SK-N-SH (cell line): ENCODE results near the gene UNC119. TPM values are rescaled to one million over a fixed set of nuclear protein-coding genes. Genes with fewer than 3 reads are reported as not detected.

Source experiments
- CTCF ChIA-PET: fragments of 300-600, 350-600 bp; formaldehyde crosslinking; extraction: SDS; loops from one replicate; lab custom pipeline; 2021; lab: Yijun Ruan, JAX
- POLR2A ChIA-PET: fragments of 350-600 bp; sonication (Branson Sonifier 250); formaldehyde crosslinking; extraction: SDS; loops from one replicate; lab custom pipeline; 2020; ENCODE audit warnings: antibody characterized with exemption, inconsistent platforms; lab: Yijun Ruan, JAX
- DNase-seq: peaks from one replicate; pipeline ENCODE4 v3.0.0; 2012
- H2AFZ ChIP-seq: fragments of 200-600 bp; sonication (generic); 2 replicates; pipeline ENCODE4 v1.8.1; 2016; ENCODE audit warnings: antibody characterized with exemption, mild to moderate bottlenecking, low read depth
- H3F3A ChIP-seq: fragments of 200-600 bp; sonication (generic); replicated peaks from 2 replicates; pipeline ENCODE3; 2016; ENCODE audit warnings: antibody characterized with exemption, mild to moderate bottlenecking; ENCODE audit not compliant: insufficient read depth
- H3K27ac ChIP-seq, 2 experiments: fragments of 200-500 bp in 1 of 2; fragments of 200-600 bp in 1 of 2; sonication (Bioruptor generic) in 1 of 2; sonication (generic), shearing (Covaris generic) in 1 of 2; 2 replicates each; pipeline versions ENCODE4 v1.5.1 to v1.6.1; 2014 to 2016; ENCODE audit warnings: low read depth in 2 of 2, inconsistent platforms in 1 of 2, low read length in 1 of 2, mild to moderate bottlenecking in 1 of 2, mixed read lengths in 1 of 2
- H3K27me3 ChIP-seq: fragments of 200-600 bp; sonication (generic), shearing (Covaris generic); 2 replicates; pipeline ENCODE4 v1.6.1; 2016; ENCODE audit warnings: mixed run types; ENCODE audit not compliant: insufficient read depth
- H3K36me3 ChIP-seq, 2 experiments: fragments of 200-500 bp in 1 of 2; fragments of 200-600 bp in 1 of 2; sonication (Bioruptor generic) in 1 of 2; sonication (generic) in 1 of 2; replicated peaks in 1 of 2; 2 replicates each; pipeline versions ENCODE3 to v1.5.1; 2014 to 2016; ENCODE audit warnings: low read length in 1 of 2, mild to moderate bottlenecking in 1 of 2; ENCODE audit not compliant: insufficient read depth in 2 of 2, control insufficient read depth in 1 of 2
- H3K4me1 ChIP-seq, 2 experiments: fragments of 200-500 bp in 1 of 2; fragments of 200-600 bp in 1 of 2; sonication (Bioruptor generic) in 1 of 2; sonication (generic), shearing (Covaris generic) in 1 of 2; 2 replicates each; pipeline versions ENCODE4 v1.5.1 to v1.6.1; 2014 to 2016; ENCODE audit warnings: low read depth in 1 of 2, low read length in 1 of 2, mixed run types in 1 of 2; ENCODE audit not compliant: insufficient read depth in 2 of 2, control insufficient read depth in 1 of 2
- H3K4me2 ChIP-seq: fragments of 200-600 bp; sonication (generic), shearing (Covaris generic); 2 replicates; pipeline ENCODE4 v1.6.1; 2017; ENCODE audit warnings: mixed run types
- H3K4me3 ChIP-seq, 2 experiments: fragments of 200-500 bp in 1 of 2; fragments of 200-600 bp in 1 of 2; sonication (Bioruptor generic) in 1 of 2; sonication (generic), shearing (Covaris generic) in 1 of 2; 2 replicates each; pipeline versions ENCODE4 v1.5.1 to v1.8.1; 2014 to 2016; ENCODE audit warnings: low read depth in 2 of 2, inconsistent platforms in 1 of 2, low read length in 1 of 2, mild to moderate bottlenecking in 1 of 2, mixed read lengths in 1 of 2, moderate library complexity in 1 of 2
- H3K79me2 ChIP-seq: fragments of 200-600 bp; sonication (generic); 2 replicates; pipeline ENCODE4 v1.8.1; 2017; ENCODE audit warnings: mild to moderate bottlenecking; ENCODE audit not compliant: insufficient read depth
- H3K9ac ChIP-seq: fragments of 200-600 bp; sonication (generic); 2 replicates; pipeline ENCODE4 v1.6.1; 2017; ENCODE audit warnings: mixed run types
- H3K9me2 ChIP-seq: fragments of 200-600 bp; sonication (generic); 2 replicates; pipeline ENCODE4 v1.6.1; 2017; ENCODE audit warnings: mixed run types
- H3K9me3 ChIP-seq: fragments of 200-600 bp; sonication (generic); 2 replicates; pipeline ENCODE4 v1.6.1; 2017; ENCODE audit warnings: mixed run types, mild to moderate bottlenecking, moderate library complexity
- H4K20me1 ChIP-seq: fragments of 200-600 bp; sonication (generic); 2 replicates; pipeline ENCODE4 v1.6.1; 2017; ENCODE audit warnings: mild to moderate bottlenecking, mixed run types; ENCODE audit not compliant: insufficient read depth
- CHD2 ChIP-seq: fragments of 150-350 bp; IDR thresholded peaks from 2 replicates; pipeline ENCODE4 v1.6.1; 2018; ENCODE audit warnings: low read length; ENCODE audit not compliant: partially characterized antibody
- ELF1 ChIP-seq: IDR thresholded peaks from 2 replicates; pipeline ENCODE4 v1.4.0; 2012
- EZH2phosphoT487 ChIP-seq: fragments of 200-600 bp; sonication (generic); IDR thresholded peaks from 2 replicates; pipeline ENCODE4 v1.6.1; 2017; ENCODE audit warnings: low read depth, mixed run types, mild to moderate bottlenecking, antibody characterized with exemption, moderate library complexity, borderline replicate concordance
- FOSL2 ChIP-seq: IDR thresholded peaks from 2 replicates; pipeline ENCODE4 v1.4.0; 2012; ENCODE audit warnings: low read depth, mild to moderate bottlenecking, moderate library complexity, borderline replicate concordance
- GABPA ChIP-seq: IDR thresholded peaks from 2 replicates; pipeline ENCODE4 v1.4.0; 2012; ENCODE audit warnings: low read depth, mild to moderate bottlenecking
- JUND ChIP-seq: IDR thresholded peaks from 2 replicates; pipeline ENCODE4 v1.4.0; 2012
- MEF2A ChIP-seq: IDR thresholded peaks from 2 replicates; pipeline ENCODE4 v1.4.0; 2012; ENCODE audit warnings: low read depth, borderline replicate concordance
- NFIC ChIP-seq: IDR thresholded peaks from 2 replicates; pipeline ENCODE4 v1.4.0; 2012; ENCODE audit warnings: borderline replicate concordance
- RCOR1 ChIP-seq: fragments of 150-350 bp; IDR thresholded peaks from 2 replicates; pipeline ENCODE4 v1.6.1; 2017; ENCODE audit warnings: antibody characterized with exemption, low read length
- RXRA ChIP-seq: IDR thresholded peaks from 2 replicates; pipeline ENCODE4 v1.4.0; 2012; ENCODE audit warnings: low read depth, mild to moderate bottlenecking, borderline replicate concordance
- SMC3 ChIP-seq: IDR thresholded peaks from 2 replicates; pipeline ENCODE4 v1.6.1; 2012; ENCODE audit warnings: low read depth, low read length, improper control_type of control experiment
- TAF1 ChIP-seq: IDR thresholded peaks from 2 replicates; pipeline ENCODE4 v1.6.1; 2012; ENCODE audit warnings: low read depth, mild to moderate bottlenecking, low read length, moderate library complexity, borderline replicate concordance
- TCF12 ChIP-seq: IDR thresholded peaks from 2 replicates; pipeline ENCODE4 v1.4.0; 2012
- WGBS: methylation state at CpG from one replicate; pipeline ENCODE4 v1.1.6; 2017; ENCODE audit warnings: low lambda C conversion rate; 5-methylcytosine and 5-hydroxymethylcytosine counted together
- polyA plus RNA-seq, 3 experiments: library from polyadenylated mRNA; depleted of rRNA; stranded (reverse); fragments of >200 nt; gene quantifications; 2 replicates each; pipeline ENCODE4 v1.2.3, GENCODE V29; 2012
- TF ChIP-seq, protein P1 (sequence below): IDR thresholded peaks from 2 replicates; pipeline ENCODE4 v1.4.0; 2012; ENCODE audit warnings: low read depth
- TF ChIP-seq, protein P2 (sequence below): IDR thresholded peaks from 2 replicates; pipeline ENCODE4 v1.4.0; 2012; ENCODE audit warnings: low read depth, borderline replicate concordance
- TF ChIP-seq, protein P3 (sequence below): fragments of 150-350 bp; IDR thresholded peaks from 2 replicates; pipeline ENCODE4 v1.6.1; 2017; ENCODE audit warnings: antibody characterized with exemption, low read length, low read depth, borderline replicate concordance
- TF ChIP-seq, protein P4 (sequence below): IDR thresholded peaks from 2 replicates; pipeline ENCODE4 v1.6.1; 2012; ENCODE audit warnings: mild to moderate bottlenecking, low read depth, low read length, moderate library complexity
- TF ChIP-seq, protein P5 (sequence below): IDR thresholded peaks from 2 replicates; pipeline ENCODE4 v1.4.0; 2012; ENCODE audit warnings: low read depth, borderline replicate concordance

The UNC119 gene
- polyA plus RNA-seq, 1 of the 3 experiments (the other 2 are of a cell fraction): 89.9 TPM

DNA sequence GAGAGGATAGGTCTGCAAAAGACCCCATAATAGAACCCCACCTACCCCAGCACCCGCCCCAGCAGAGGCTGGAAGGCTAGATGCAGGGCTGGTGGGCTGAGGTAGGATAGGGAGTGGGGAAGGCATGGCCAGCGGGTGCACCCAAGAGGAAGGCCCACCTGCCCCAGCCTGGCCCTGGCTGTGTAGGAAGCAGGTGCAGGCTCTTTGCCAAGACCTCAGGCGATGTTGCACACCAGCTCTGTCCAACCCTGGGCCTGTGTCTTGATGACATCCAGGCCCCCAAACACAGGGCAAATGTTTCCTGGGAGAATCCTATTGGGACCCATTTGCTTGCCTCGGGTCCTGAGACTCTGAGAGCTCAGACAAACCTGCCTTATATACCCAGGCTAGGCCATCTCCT, 12.2 kb downstream of the UNC119 start:
- POLR2A ChIA-PET: no interaction called here
- no peaks in the 10 kb centered on the region for H4K20me1 ChIP-seq
- CTCF ChIA-PET: interaction anchor here (0.7 to 7.9 kb wide), 25 partner anchors 8 to 647 kb away, joined by 3 to 117 read pairs (median 5); partner anchors contain the start of genes FOXN1, LYRM9, PIGS and UNC119
- no peaks in the 10 kb centered on the region for H3K4me1 ChIP-seq
- 53% methylated on average over 4 of the region's 4 CpGs for WGBS
- H3K36me3 ChIP-seq: no peaks in the 10 kb centered on the region
- H2AFZ ChIP-seq: no peak overlapping the region
- no peaks in the 10 kb centered on the region for H3K79me2 ChIP-seq
- H3K27ac ChIP-seq: no peak overlapping the region
- H3K4me2 ChIP-seq: no peak overlapping the region
- H3K27me3 ChIP-seq: no peaks in the 10 kb centered on the region
- peak; percentile 21 for DNase-seq
- TF ChIP-seq TAF1 (no peak), SMC3 (no peak), EZH2phosphoT487 (no peak), NFIC (no peak), CHD2 (no peak), MEF2A (no peak)
- TF ChIP-seq, protein P1, sequence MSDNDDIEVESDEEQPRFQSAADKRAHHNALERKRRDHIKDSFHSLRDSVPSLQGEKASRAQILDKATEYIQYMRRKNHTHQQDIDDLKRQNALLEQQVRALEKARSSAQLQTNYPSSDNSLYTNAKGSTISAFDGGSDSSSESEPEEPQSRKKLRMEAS: no peak
- TF ChIP-seq, protein P2, sequence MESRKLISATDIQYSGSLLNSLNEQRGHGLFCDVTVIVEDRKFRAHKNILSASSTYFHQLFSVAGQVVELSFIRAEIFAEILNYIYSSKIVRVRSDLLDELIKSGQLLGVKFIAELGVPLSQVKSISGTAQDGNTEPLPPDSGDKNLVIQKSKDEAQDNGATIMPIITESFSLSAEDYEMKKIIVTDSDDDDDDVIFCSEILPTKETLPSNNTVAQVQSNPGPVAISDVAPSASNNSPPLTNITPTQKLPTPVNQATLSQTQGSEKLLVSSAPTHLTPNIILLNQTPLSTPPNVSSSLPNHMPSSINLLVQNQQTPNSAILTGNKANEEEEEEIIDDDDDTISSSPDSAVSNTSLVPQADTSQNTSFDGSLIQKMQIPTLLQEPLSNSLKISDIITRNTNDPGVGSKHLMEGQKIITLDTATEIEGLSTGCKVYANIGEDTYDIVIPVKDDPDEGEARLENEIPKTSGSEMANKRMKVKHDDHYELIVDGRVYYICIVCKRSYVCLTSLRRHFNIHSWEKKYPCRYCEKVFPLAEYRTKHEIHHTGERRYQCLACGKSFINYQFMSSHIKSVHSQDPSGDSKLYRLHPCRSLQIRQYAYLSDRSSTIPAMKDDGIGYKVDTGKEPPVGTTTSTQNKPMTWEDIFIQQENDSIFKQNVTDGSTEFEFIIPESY: no peak
- TF ChIP-seq, protein P3, sequence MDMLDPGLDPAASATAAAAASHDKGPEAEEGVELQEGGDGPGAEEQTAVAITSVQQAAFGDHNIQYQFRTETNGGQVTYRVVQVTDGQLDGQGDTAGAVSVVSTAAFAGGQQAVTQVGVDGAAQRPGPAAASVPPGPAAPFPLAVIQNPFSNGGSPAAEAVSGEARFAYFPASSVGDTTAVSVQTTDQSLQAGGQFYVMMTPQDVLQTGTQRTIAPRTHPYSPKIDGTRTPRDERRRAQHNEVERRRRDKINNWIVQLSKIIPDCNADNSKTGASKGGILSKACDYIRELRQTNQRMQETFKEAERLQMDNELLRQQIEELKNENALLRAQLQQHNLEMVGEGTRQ: no peak
- H3K9me2 ChIP-seq: no peaks in the 10 kb centered on the region
- H3F3A ChIP-seq: no peaks in the 10 kb centered on the region
- no peaks in the 10 kb centered on the region for H3K9me3 ChIP-seq
- H3K4me3 ChIP-seq: no peak overlapping the region
- H3K9ac ChIP-seq: no peak overlapping the region

DNA sequence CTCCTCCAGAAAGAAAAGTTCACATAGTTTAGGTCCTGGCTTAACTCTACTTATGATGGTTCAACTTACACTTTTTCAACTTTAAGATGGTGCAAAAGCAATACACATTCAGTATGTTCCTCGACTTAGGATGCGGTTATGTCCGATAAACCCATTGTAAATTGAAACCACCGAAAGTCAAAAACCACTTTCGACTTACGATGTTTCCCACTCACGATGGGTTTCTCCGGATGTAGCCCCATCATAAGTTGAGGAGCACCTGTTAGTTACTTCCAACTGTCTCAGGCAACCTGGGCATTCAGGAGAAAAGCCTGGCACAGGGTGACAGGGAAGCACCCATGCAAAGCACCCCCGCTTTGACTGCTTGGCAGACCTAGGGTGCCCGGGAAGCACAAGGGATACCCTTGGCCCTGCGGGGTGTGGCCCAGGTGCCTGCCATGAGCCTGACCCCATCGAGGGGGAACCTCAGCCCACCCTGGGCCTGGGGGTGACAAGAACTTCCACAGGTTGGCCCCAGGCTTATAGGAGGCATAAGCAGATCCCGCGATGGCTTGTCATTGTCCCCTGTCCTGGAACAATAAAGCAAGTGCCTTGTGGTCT, 14.0 kb downstream of the UNC119 start:
- no peaks in the 10 kb centered on the region for H3K9me3 ChIP-seq
- ChIA-PET CTCF (interaction anchor here (1.9 to 7.9 kb wide), 2 partner anchors 43 to 54 kb away, joined by 6 to 117 read pairs; no protein-coding TSS in a partner anchor), POLR2A (no interaction called here)
- no peak for DNase-seq
- H3K9ac ChIP-seq: no peak overlapping the region
- no peaks in the 10 kb centered on the region for H3F3A ChIP-seq
- H3K79me2 ChIP-seq: no peaks in the 10 kb centered on the region
- no peak overlapping the region for H2AFZ ChIP-seq
- no peaks in the 10 kb centered on the region for H3K4me1 ChIP-seq
- no peak overlapping the region for H3K4me3 ChIP-seq
- WGBS: 71% methylated on average over 12 of the region's 14 CpGs
- H3K27me3 ChIP-seq: no peaks in the 10 kb centered on the region
- no peaks in the 10 kb centered on the region for H3K36me3 ChIP-seq
- TF ChIP-seq CHD2 (no peak), RXRA (no peak), FOSL2 (no peak), SMC3 (no peak), RCOR1 (no peak), TCF12 (no peak), NFIC (no peak), JUND (no peak), EZH2phosphoT487 (no peak), ELF1 (no peak), GABPA (no peak)
- TF ChIP-seq, protein P4, sequence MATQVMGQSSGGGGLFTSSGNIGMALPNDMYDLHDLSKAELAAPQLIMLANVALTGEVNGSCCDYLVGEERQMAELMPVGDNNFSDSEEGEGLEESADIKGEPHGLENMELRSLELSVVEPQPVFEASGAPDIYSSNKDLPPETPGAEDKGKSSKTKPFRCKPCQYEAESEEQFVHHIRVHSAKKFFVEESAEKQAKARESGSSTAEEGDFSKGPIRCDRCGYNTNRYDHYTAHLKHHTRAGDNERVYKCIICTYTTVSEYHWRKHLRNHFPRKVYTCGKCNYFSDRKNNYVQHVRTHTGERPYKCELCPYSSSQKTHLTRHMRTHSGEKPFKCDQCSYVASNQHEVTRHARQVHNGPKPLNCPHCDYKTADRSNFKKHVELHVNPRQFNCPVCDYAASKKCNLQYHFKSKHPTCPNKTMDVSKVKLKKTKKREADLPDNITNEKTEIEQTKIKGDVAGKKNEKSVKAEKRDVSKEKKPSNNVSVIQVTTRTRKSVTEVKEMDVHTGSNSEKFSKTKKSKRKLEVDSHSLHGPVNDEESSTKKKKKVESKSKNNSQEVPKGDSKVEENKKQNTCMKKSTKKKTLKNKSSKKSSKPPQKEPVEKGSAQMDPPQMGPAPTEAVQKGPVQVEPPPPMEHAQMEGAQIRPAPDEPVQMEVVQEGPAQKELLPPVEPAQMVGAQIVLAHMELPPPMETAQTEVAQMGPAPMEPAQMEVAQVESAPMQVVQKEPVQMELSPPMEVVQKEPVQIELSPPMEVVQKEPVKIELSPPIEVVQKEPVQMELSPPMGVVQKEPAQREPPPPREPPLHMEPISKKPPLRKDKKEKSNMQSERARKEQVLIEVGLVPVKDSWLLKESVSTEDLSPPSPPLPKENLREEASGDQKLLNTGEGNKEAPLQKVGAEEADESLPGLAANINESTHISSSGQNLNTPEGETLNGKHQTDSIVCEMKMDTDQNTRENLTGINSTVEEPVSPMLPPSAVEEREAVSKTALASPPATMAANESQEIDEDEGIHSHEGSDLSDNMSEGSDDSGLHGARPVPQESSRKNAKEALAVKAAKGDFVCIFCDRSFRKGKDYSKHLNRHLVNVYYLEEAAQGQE: no peak
- TF ChIP-seq, protein P5, sequence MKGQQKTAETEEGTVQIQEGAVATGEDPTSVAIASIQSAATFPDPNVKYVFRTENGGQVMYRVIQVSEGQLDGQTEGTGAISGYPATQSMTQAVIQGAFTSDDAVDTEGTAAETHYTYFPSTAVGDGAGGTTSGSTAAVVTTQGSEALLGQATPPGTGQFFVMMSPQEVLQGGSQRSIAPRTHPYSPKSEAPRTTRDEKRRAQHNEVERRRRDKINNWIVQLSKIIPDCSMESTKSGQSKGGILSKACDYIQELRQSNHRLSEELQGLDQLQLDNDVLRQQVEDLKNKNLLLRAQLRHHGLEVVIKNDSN: no peak
- TF ChIP-seq, protein P1: no peak
- H3K4me2 ChIP-seq: no peak overlapping the region
- H3K27ac ChIP-seq: no peak overlapping the region
- H3K9me2 ChIP-seq: no peaks in the 10 kb centered on the region
- no peaks in the 10 kb centered on the region for H4K20me1 ChIP-seq
